Body of pancreas (tissue), 4 donors: ENCODE measurements around the gene PRUNE2. TPM values are rescaled to one million over a fixed set of nuclear protein-coding genes. Genes with fewer than 3 reads are reported as not detected.

Experiments
- ATAC-seq: fragments of 150-250 bp; one replicate; pipeline ENCODE4 v1.9.1; 2016
- DNase-seq, 4 donors: peaks; one replicate each; pipeline ENCODE4 v3.0.0-alpha.2; 2019
- H3K27ac ChIP-seq, 4 donors: fragments of 200-600 bp; sonication (generic); 1 replicate in 3 of 4; 2 replicates in 1 of 4; pipeline versions ENCODE4 v1.5.1 to v1.6.1; 2016 to 2019; ENCODE audit warnings: mild to moderate bottlenecking in 1 of 4, mixed read lengths in 1 of 4, moderate library complexity in 1 of 4
- H3K27me3 ChIP-seq, 2 donors: fragments of 200-600 bp; sonication (generic); one replicate each; pipeline ENCODE4 v1.6.0; 2016; ENCODE audit warnings: mild to moderate bottlenecking in 1 of 2
- H3K36me3 ChIP-seq, 2 donors: fragments of 200-600 bp; sonication (generic); replicated peaks in 1 of 2; 2 replicates each; pipeline ENCODE4 v1.5.1; 2016; ENCODE audit warnings: low read depth in 2 of 2; ENCODE audit not compliant: insufficient read depth in 1 of 2
- H3K4me1 ChIP-seq: fragments of 200-600 bp; sonication (generic); one replicate; pipeline ENCODE4 v1.6.0; 2016
- H3K4me3 ChIP-seq, 2 donors: fragments of 200-600 bp; sonication (generic); 1 replicate in 1 of 2; 2 replicates in 1 of 2; pipeline ENCODE4 v1.5.1; 2016 to 2019
- H3K9me3 ChIP-seq, 3 donors: fragments of 200-600 bp; sonication (generic); 1 replicate in 2 of 3; 2 replicates in 1 of 3; pipeline ENCODE4 v1.5.1; 2016
- POLR2A ChIP-seq, 3 donors: fragments of 450-650 bp; IDR thresholded peaks; one replicate each; pipeline ENCODE4 v1.6.1; 2016; ENCODE audit warnings: antibody characterized with exemption in 3 of 3, mild to moderate bottlenecking in 2 of 3
- WGBS, 2 donors: methylation state at CpG; one replicate each; pipeline ENCODE4 v1.1.5; 2017; 5-methylcytosine and 5-hydroxymethylcytosine counted together
- intact Hi-C: fragments of 100-400 bp; cut with DNase I; formaldehyde crosslinking; loops from one replicate; pipeline ENCODE4 v1.15.1; 2023
- total RNA-seq, 2 donors: library from RNA; depleted of rRNA; stranded (reverse); fragments of >200 nt; gene quantifications; one replicate each; pipeline ENCODE4 v1.1.0, GENCODE V29; 2016
- TF ChIP-seq, protein P1 (sequence below), 7 experiments: fragments of 450-650 bp in 4 of 7; fragments of 200-600 bp in 3 of 7; sonication (generic) in 3 of 7; IDR thresholded peaks; one replicate each; pipeline ENCODE4 v1.5.1; 2016 to 2019; ENCODE audit warnings: antibody characterized with exemption in 7 of 7

The PRUNE2 gene
- total RNA-seq, 2 donors from 2014 or later = 3.9 to 15.2 TPM

DNA sequence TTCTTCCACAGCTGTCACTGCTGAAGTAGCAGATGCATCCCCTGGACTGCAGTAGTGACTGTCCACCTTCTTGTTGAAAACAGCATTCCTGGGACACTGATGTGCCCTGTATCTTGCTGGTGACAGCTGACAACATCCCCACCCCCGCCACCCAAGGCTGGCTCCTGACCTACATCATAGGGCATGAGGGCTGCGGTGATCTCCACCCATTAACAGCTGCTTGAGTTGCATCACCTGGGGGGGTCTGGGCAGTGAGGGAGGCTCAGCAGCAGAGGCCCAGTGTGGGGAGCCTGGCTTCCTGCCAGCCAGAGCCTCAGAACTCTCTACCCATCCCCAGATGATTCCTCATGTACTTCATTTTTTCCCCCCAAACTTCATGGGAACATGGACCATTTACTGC lies 4.1 kb downstream of the PRUNE2 start:
- intact Hi-C loops = no loop called here
- Histone ChIP-seq H3K36me3 (no peaks in the 10 kb centered on the region), H3K9me3 (no peaks in the 10 kb centered on the region), H3K4me1 (peaks cover 22% of the 10 kb centered on the region), H3K27ac (no peak overlapping the region), H3K4me3 (no peak overlapping the region), H3K27me3 (no peaks in the 10 kb centered on the region)
- no peak for ATAC-seq
- 73% methylated on average over 2 of the region's 2 CpGs; no CpG with 5 or more reads in 1 of the 2 donors for WGBS, 2 donors
- TF ChIP-seq, protein P1, sequence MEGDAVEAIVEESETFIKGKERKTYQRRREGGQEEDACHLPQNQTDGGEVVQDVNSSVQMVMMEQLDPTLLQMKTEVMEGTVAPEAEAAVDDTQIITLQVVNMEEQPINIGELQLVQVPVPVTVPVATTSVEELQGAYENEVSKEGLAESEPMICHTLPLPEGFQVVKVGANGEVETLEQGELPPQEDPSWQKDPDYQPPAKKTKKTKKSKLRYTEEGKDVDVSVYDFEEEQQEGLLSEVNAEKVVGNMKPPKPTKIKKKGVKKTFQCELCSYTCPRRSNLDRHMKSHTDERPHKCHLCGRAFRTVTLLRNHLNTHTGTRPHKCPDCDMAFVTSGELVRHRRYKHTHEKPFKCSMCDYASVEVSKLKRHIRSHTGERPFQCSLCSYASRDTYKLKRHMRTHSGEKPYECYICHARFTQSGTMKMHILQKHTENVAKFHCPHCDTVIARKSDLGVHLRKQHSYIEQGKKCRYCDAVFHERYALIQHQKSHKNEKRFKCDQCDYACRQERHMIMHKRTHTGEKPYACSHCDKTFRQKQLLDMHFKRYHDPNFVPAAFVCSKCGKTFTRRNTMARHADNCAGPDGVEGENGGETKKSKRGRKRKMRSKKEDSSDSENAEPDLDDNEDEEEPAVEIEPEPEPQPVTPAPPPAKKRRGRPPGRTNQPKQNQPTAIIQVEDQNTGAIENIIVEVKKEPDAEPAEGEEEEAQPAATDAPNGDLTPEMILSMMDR (IDR thresholded peaks at IDR 0.05) = no peak
- TF ChIP-seq POLR2A (IDR thresholded peaks at IDR 0.05) = no peak
- DNase-seq = no peak

DNA sequence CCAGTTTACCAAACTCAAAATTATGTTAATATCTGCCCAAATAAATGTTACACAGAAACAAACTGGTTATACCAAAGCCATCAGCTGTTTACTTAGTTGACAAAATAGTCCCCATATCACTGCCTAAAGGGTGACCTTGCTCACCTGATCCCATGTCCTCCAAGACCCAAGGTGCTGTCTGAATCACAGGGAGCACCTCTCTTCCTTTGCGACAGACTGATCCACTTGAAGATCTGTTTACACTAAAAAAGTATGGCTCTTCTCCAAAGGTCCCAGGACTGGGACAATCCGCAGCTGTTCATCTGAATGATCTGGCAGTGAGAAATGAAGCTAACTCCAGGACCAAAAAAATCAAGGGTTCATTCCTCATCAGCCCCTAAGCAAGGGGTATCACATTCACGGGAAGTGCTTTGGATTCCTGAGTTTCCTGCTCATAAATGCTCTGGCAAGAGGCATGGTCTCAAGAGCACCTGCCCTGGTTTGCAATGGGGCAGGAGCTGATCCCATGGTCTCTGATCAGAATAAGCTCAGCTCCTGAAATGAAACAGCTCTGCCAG lies 5.0 kb downstream of the PRUNE2 start:
- no peaks in the 10 kb centered on the region for H3K27me3 ChIP-seq
- H3K4me3 ChIP-seq = no peak overlapping the region
- WGBS, 2 donors = 52 to 61% methylated on average over 3 of the region's 3 CpGs

DNA sequence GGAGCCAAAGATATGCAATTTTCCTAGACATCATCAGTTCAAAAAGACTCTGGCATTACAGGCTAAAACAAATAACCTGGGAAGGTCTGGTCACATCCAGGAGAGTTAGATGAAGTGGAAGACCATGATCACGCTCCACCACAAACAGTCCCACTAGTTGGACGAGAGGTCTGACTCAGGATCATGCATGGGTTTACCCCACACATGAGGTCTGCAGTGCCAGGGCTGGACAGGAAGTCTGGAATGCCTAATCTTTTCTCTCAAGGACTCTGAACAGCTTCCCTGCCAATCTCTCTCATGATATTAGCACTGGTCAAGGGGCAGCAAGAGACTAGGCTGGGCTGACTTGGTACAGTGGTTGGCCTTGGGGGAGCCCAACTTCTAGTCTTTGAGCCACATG lies 7.1 kb downstream of the PRUNE2 start:
- intact Hi-C loops = no loop called here
- Histone ChIP-seq H3K27me3 (no peaks in the 10 kb centered on the region), H3K4me3 (no peak overlapping the region), H3K36me3 (no peaks in the 10 kb centered on the region), H3K27ac (no peak overlapping the region), H3K9me3 (no peaks in the 10 kb centered on the region), H3K4me1 (no peaks in the 10 kb centered on the region)
- DNase-seq = no peak
- no peak for ATAC-seq
- WGBS, 2 donors = 14 to 36% methylated on average over 2 of the region's 2 CpGs
- TF ChIP-seq, protein P1 (IDR thresholded peaks at IDR 0.05) = no peak
- TF ChIP-seq POLR2A (IDR thresholded peaks at IDR 0.05) = no peak

More for the DNA sequence above, 5.0 kb downstream of the PRUNE2 start:
- TF ChIP-seq POLR2A (IDR thresholded peaks at IDR 0.05) = no peak
- TF ChIP-seq, protein P1 (IDR thresholded peaks at IDR 0.05) = no peak
- Histone ChIP-seq H3K36me3 (no peaks in the 10 kb centered on the region), H3K4me1 (peaks cover 16% of the 10 kb centered on the region), H3K27ac (no peak overlapping the region), H3K9me3 (no peaks in the 10 kb centered on the region)
- DNase-seq (no peak), ATAC-seq (no peak)
- intact Hi-C loops = no loop called here

DNA sequence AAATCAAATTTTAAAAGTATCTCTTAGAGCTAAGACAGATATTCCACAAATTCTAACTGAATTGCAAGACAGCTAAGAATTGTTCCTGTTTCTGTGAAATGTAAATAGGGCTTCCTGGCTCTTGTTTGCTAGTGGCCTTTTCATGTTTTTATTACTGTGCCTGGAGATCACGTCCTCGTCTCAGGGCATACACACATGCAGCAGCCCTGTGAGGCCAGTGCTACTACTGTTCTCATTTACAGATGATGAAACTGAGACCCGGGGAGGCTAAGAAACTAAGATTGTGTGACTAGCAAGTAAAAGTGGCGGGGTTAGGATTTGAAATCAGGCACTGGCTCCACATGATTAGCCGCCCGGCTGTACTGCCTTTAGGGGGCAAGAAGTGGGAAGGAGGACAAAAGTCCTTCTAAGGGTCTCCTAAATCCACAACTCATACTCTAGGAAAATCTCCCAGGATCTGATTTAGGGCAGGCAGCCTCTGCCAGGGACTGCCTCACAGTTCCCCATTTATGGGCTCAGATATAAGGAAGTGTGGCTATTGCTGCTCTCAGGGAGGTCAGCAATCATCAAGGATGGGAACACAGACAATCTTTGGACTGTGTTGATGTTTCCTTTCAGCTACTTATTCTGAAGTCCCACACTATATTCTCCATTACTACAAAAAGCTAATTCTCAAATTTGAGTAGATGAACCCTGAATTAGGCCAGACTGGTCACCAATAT lies 7.9 kb downstream of the PRUNE2 start:
- Histone ChIP-seq H3K36me3 (no peaks in the 10 kb centered on the region), H3K4me1 (no peaks in the 10 kb centered on the region), H3K4me3 (no peak overlapping the region), H3K27me3 (no peaks in the 10 kb centered on the region), H3K9me3 (no peaks in the 10 kb centered on the region), H3K27ac (no peak overlapping the region)
- 55 to 65% methylated on average over 6 of the region's 6 CpGs for WGBS, 2 donors
- no peak for TF ChIP-seq POLR2A (IDR thresholded peaks at IDR 0.05)
- TF ChIP-seq, protein P1 (IDR thresholded peaks at IDR 0.05) = no peak
- no peak for DNase-seq
- no peak for ATAC-seq
- intact Hi-C loops = no loop called here

DNA sequence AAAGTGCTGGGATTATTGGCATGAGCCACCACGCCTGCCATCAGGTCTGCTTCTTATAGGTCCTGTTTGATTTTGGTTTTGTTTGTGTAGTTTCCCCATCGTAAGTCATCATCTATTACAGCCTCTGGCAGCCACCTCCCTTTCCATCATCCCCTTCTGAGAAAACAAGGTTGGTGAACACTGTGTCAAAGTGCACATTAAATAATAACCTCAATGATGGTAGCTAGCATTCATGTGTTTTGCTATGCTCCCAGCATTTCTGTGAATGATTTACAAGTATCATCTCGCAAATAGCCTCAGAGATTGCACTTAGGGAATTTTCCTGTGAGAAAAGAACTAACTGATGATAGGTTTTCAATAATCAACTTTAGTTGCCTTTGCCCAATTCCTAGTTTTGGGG lies 9.9 kb downstream of the PRUNE2 start:
- no peaks in the 10 kb centered on the region for H3K9me3 ChIP-seq
- no peaks in the 10 kb centered on the region for H3K27me3 ChIP-seq
- no peak for ATAC-seq
- intact Hi-C loops = no loop called here
- no peak overlapping the region for H3K27ac ChIP-seq
- 61 to 73% methylated on average over 3 of the region's 3 CpGs for WGBS, 2 donors
- H3K4me3 ChIP-seq = no peak overlapping the region
- H3K36me3 ChIP-seq = no peaks in the 10 kb centered on the region
- TF ChIP-seq, protein P1 (IDR thresholded peaks at IDR 0.05) = no peak
- no peak for TF ChIP-seq POLR2A (IDR thresholded peaks at IDR 0.05)
- DNase-seq = no peak
- H3K4me1 ChIP-seq = no peaks in the 10 kb centered on the region
